LoVo (cell line): ENCODE results near the gene OR8B12.
"Not testable (repeated sequence)": the region's sequence is repeated elsewhere in the genome, so short reads cannot be mapped to it uniquely, and the experiment has no call there.

Experiments
- DNase-seq: peaks from one replicate; pipeline ENCODE4 v3.0.0-alpha.2; 2016; ENCODE audit warnings: low spot score

Gene OR8B12

DNA sequence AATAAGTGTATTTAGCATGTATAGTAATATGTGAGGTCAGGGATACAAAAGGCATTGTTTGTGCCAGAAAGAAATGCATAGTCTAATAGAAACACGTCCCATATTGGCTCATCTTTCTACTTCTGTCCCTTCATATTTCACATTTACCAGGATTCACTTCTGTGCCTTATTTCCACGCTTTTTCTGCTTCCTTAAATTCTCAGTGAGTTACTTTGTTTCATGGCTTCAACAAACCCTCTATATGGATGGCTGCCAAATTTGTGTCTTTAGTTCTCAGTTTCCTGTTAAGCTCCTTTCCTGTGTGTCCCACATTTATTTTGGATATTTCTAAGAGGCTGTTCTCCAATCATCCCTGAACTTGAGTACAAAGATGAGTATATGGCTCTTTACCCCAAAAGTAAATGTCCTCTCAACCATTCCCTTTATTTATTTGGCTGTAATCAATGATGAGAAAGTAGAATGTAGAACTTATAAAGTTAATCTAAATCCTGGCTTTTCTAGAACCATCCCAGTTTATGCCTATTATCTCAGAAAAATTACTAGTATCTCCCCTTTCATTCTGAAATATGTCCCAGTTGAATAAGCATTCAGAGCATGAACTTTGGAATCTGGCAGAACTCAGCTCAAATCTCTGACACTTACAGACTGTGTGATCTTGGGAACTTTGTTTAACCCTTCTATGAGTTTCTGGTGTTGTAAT is 23.5 kb downstream of the OR8B12 start:
- DNase-seq, result no peak

DNA sequence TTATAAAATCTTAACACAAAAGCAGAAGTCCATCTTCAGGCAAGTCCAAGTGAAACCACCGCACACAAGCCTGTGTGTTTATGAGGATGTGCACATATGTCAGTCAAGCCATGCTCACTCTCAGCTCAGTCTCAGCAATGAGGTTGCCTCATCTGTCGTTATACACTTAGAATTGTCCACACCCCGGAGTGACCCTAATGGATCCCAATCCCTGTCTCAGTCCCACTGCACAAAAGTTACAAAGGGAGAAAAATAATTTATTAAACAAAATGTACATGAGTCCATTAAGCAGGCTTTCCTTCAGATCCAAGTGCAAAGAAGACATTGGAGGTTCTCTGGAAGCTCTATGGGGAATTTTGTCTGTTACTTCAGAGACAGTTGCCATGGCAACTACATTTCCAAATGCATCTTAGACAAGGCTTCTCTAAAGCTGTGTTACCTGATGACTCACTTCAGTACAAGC is 24.4 kb downstream of the OR8B12 start:
- no peak for DNase-seq

DNA sequence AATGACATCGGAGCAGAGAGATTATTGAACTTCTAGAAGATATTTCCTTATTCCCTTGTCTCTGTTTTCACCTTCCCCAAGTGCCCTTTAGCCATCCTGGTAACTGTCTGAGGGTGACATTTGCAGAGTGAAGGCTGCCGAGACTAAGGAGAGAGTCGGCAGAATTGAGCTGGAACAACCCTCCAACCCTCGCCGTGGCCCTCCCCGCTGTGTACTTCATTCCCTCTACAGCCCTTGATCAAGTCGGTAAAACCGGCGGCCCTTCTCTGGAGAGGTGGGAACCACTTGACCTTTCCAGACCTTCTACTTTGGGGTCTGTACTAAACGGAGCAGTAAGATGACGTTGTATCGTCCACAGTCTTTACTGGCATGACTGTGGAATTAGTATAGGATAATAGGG is 26.1 kb downstream of the OR8B12 start:
- DNase-seq, result no peak

DNA sequence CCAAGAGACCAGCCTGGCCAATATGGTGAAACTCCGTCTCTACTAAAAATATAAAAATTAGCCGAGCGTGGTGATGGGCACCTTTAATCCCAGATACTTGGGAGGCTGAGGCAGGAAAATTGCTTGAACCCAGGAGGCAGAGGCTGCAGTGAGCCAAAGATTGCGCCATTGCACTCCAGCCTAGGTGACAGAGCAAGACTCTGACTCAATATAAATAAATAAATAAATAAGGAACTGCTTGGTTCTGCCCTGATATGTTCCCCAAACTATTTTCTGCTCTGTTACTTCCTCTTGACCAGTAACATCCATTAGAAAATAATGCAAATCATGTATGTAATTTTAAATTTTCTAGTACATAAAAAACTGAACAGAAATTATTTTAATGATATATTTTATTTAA is 28.8 kb downstream of the OR8B12 start:
- DNase-seq, result not testable (repeated sequence)

DNA sequence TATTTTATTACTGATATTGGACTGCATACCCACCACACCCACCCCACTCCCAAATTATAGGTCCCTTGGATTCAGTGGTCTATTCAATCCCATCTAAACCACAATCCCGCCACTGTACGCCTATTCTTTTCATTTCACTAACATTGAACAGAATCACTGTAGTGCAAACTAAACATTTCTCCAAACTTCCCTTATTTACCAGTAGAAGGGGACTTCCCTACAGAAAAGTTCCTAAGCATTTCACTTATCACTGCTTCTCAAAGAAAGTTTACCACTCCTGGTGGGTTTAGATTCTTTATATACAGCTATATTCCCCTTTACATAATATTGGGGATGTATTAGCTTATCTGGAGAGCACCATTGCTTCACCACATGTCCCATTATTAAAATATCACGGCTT is 29.3 kb downstream of the OR8B12 start:
- DNase-seq, result no peak

DNA sequence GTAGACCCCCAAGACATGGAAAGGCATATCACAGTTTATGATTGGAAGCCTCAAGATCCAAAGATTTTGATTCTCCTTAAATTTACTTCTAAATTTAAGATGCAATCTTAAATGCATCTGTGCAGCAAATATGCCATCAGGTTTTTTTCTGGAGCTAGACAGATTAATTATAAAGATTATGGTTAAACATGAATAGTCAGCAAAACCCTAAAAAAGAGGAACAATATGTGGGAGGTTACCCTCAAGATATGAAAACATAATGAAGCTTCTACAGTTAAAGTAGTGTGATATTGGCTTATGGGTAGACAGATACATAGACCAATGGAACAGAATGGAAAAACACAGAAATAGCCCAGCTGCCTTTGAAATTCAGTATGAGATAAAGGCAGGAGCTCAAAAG is 31.7 kb downstream of the OR8B12 start:
- DNase-seq, result no peak

DNA sequence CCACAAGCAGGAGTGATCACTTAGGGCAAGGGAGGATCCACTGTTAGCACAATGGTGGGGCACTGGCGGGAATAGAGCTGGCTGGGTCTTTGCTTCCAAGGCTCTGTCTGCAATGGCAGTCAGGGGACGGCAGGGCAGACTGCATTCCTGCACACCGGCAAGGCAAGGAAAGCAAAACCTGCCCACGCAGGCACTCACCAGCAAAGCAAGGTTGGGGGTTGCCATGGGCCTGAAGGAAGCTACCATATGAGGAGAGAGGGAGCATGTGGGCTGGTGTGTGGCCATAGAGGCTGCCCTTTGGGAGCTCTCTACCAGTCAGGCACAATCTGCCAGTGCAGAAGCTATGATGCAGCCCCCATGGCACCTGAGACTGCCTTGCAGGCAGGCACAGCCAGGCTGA is 33.2 kb downstream of the OR8B12 start:
- DNase-seq, result no peak

DNA sequence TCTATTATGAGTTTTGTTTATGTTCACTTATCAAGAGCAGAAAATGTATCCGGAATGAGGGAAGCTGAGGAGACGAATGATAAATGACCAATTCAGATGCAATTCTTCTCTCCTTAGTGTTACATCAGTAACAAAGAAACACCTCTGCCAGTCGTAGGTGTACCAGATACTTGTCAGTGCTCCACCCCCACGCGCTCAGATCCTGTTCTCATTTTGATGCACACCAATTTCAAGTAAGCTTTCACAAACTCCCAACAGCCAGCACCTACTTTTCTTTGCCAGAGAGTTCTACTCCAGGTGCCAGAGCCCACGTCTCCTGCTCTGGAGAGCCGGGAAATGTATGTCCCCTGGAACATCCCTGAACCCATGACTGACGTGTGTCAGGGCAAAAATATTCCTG is 43.7 kb downstream of the OR8B12 start:
- DNase-seq, result no peak

DNA sequence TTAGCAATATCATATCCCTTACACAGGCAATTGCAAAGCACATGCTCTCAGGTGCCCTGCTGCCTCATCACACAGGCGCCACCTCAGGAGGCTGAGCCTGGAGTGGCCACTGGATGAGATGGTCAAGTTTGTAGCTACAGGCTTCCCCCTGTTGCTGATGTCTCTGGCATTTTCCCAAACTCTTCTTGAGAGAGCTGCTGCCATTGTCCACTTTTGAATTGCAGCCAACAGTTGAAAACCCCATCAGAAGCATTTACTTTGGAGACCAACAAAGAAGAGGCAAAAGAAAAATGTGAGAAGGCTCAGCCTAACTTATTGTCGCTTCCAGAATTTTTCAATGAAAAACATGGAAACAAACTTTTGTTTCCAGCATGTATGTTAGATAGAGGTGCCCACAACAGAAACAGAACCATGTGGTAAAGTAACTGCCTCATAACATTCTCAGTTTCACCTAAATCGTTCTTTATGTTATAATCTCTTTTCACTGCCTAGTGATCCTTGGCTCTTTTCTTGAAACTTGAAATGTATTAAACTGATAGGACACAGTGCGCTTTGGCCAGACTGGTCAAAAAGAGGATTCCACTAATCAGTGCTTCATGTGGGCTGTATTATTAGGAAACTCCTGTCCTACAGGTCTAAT is 50.3 kb downstream of the OR8B12 start:
- DNase-seq, result no peak
